Activated B cell treated with CpG ODN at 0.5 μM for 24 hours (primary cell): ENCODE measurements around the gene CDCP2. TPM values are rescaled to one million over a fixed set of nuclear protein-coding genes. Genes with fewer than 3 reads are reported as not detected.

Experiments
- ATAC-seq: fragments of 200-7000 bp; cut with Tn5 transposase; one replicate; pipeline ENCODE4 v1.10.0; 2021; ENCODE audit warnings: low read depth, mild to moderate bottlenecking, moderate library complexity
- CTCF ChIA-PET: fragments of 350-600 bp; sonication (Branson Sonifier 250); formaldehyde crosslinking; loops from one replicate; lab custom pipeline; 2021; ENCODE audit warnings: antibody characterized with exemption; lab: Charles Lee
- POLR2A ChIA-PET: fragments of 350-600 bp; sonication (Branson Sonifier 250); formaldehyde crosslinking; loops from one replicate; lab custom pipeline; 2021; ENCODE audit warnings: antibody characterized with exemption; lab: Charles Lee
- DNase-seq: peaks from one replicate; pipeline ENCODE4 v3.0.0; 2022
- H3K27ac Mint-ChIP-seq: one replicate; pipeline ENCODE4 v1.8.0; 2020; ENCODE audit warnings: mixed read lengths
- H3K27me3 Mint-ChIP-seq: one replicate; pipeline ENCODE4 v1.8.0; 2021; ENCODE audit warnings: mixed read lengths
- H3K36me3 Mint-ChIP-seq: one replicate; pipeline ENCODE4 v1.8.0; 2021; ENCODE audit warnings: low read depth, mixed read lengths
- H3K4me1 Mint-ChIP-seq: one replicate; pipeline ENCODE4 v1.8.0; 2021; ENCODE audit warnings: mixed read lengths
- H3K4me3 Mint-ChIP-seq: one replicate; pipeline ENCODE4 v1.8.0; 2020; ENCODE audit warnings: mild to moderate bottlenecking, mixed read lengths
- H3K9me3 Mint-ChIP-seq: one replicate; pipeline ENCODE4 v1.8.0; 2020; ENCODE audit warnings: mixed read lengths
- CTCF ChIP-seq: fragments of 200-600 bp; IDR thresholded peaks from one replicate; pipeline ENCODE4 v1.8.0; 2022; ENCODE audit warnings: antibody characterized with exemption, mild to moderate bottlenecking
- intact Hi-C: fragments of 100-400 bp; cut with micrococcal nuclease; formaldehyde crosslinking; loops from one replicate; pipeline ENCODE4 v1.15.1; 2024
- total RNA-seq: library from RNA; stranded (reverse); gene quantifications from 2 replicates; pipeline ENCODE4 v1.2.3, GENCODE V29; 2022

Gene CDCP2
- total RNA-seq, 1 donor from 2014 or later = not detected

- POLR2A ChIA-PET = no interaction called here
- Mint-ChIP-seq H3K27ac (no peak overlapping the region), H3K36me3 (no peaks in the 10 kb centered on the region), H3K4me3 (no peak overlapping the region), H3K9me3 (no peaks in the 10 kb centered on the region), H3K4me1 (no peaks in the 10 kb centered on the region), H3K27me3 (no peaks in the 10 kb centered on the region)
- CTCF ChIA-PET = no interaction called here
- no peak for TF ChIP-seq CTCF
- intact Hi-C loops = no loop called here
- no peak for ATAC-seq
- DNase-seq = no peak
Observed at GRCh38 chr1:54163051-54163450, 10.3 kb upstream of the CDCP2 start.

GRCh38 chr1:54161495-54162168, 8.8 kb upstream of the CDCP2 start:
- H3K36me3 Mint-ChIP-seq = no peaks in the 10 kb centered on the region
- no peak overlapping the region for H3K4me3 Mint-ChIP-seq
- POLR2A ChIA-PET = no interaction called here
- H3K27me3 Mint-ChIP-seq = no peaks in the 10 kb centered on the region
- intact Hi-C loops = no loop called here
- no peak for TF ChIP-seq CTCF
- no peak for DNase-seq
- H3K27ac Mint-ChIP-seq = no peak overlapping the region
- no peak for ATAC-seq
- H3K9me3 Mint-ChIP-seq = no peaks in the 10 kb centered on the region
- CTCF ChIA-PET = no interaction called here
- H3K4me1 Mint-ChIP-seq = no peaks in the 10 kb centered on the region

- Mint-ChIP-seq H3K27ac (no peak overlapping the region), H3K36me3 (no peaks in the 10 kb centered on the region), H3K4me3 (no peak overlapping the region), H3K27me3 (no peaks in the 10 kb centered on the region), H3K4me1 (no peaks in the 10 kb centered on the region), H3K9me3 (no peaks in the 10 kb centered on the region)
- TF ChIP-seq CTCF = no peak
- DNase-seq (no peak), ATAC-seq (no peak)
- POLR2A ChIA-PET = no interaction called here
- intact Hi-C loops = no loop called here
- CTCF ChIA-PET = no interaction called here
Observed at GRCh38 chr1:54160351-54160750, 7.6 kb upstream of the CDCP2 start.

- TF ChIP-seq CTCF = no peak
- no peaks in the 10 kb centered on the region for H3K9me3 Mint-ChIP-seq
- H3K27me3 Mint-ChIP-seq = no peaks in the 10 kb centered on the region
- no peaks in the 10 kb centered on the region for H3K36me3 Mint-ChIP-seq
- no peak overlapping the region for H3K4me3 Mint-ChIP-seq
- POLR2A ChIA-PET = no interaction called here
- H3K27ac Mint-ChIP-seq = no peak overlapping the region
- intact Hi-C loops = no loop called here
- ATAC-seq (no peak), DNase-seq (no peak)
- H3K4me1 Mint-ChIP-seq = no peaks in the 10 kb centered on the region
- CTCF ChIA-PET = no interaction called here
Observed at GRCh38 chr1:54159733-54160316, 7.0 kb upstream of the CDCP2 start.

- H3K27me3 Mint-ChIP-seq = no peaks in the 10 kb centered on the region
Observed at GRCh38 chr1:54158071-54158470, 5.3 kb upstream of the CDCP2 start.

More at GRCh38 chr1:54158071-54158470, 5.3 kb upstream of the CDCP2 start:
- no peak overlapping the region for H3K4me3 Mint-ChIP-seq
- no peaks in the 10 kb centered on the region for H3K4me1 Mint-ChIP-seq
- intact Hi-C loops = no loop called here
- ATAC-seq (no peak), DNase-seq (no peak)
- CTCF ChIA-PET = no interaction called here
- TF ChIP-seq CTCF = no peak
- no peak overlapping the region for H3K27ac Mint-ChIP-seq
- no peaks in the 10 kb centered on the region for H3K36me3 Mint-ChIP-seq
- POLR2A ChIA-PET = no interaction called here
- H3K9me3 Mint-ChIP-seq = no peaks in the 10 kb centered on the region
